Kidney capillary endothelial cell (primary cell): ENCODE measurements around the gene SLC25A18.
"Not testable (repeated sequence)": the region's sequence is repeated elsewhere in the genome, so short reads cannot be mapped to it uniquely, and the experiment has no call there.

Source experiments
- DNase-seq: peaks from one replicate; pipeline ENCODE4 v3.0.0-alpha.2; 2018; ENCODE audit warnings: low spot score

The SLC25A18 gene, protein sequence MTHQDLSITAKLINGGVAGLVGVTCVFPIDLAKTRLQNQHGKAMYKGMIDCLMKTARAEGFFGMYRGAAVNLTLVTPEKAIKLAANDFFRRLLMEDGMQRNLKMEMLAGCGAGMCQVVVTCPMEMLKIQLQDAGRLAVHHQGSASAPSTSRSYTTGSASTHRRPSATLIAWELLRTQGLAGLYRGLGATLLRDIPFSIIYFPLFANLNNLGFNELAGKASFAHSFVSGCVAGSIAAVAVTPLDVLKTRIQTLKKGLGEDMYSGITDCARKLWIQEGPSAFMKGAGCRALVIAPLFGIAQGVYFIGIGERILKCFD

GRCh38 chr22:17562906-17563870 is at the start of gene SLC25A18:
SLC25A18 (plus strand) TSS chr22:17563498; CDS start chr22:17579945, 16,447 bp downstream.
- DNase-seq, result no peak

DNA sequence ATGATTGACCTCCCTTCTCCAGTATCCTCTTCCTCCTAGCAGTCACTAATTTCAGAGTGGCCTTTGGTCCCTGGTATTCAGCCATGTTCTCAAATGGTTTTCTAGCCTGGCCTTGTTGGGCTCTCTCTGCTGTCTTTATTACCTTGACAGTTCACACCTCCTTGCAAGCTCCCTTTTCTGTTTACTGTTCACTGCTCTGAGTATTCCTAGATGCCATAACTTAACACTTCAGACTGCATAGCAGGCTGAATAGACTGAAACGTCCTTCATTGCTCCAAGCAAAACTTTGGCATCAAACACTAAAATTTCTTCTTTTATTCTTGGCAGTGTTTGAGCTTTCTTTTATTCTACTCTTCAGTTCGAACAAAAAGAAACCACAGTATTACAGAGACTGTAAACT is 49.7 kb upstream of the SLC25A18 start:
- DNase-seq, result no peak

- no peak for DNase-seq
These were observed 49.2 kb upstream of the SLC25A18 start for GRCh38 chr22:17514084-17514483.

DNA sequence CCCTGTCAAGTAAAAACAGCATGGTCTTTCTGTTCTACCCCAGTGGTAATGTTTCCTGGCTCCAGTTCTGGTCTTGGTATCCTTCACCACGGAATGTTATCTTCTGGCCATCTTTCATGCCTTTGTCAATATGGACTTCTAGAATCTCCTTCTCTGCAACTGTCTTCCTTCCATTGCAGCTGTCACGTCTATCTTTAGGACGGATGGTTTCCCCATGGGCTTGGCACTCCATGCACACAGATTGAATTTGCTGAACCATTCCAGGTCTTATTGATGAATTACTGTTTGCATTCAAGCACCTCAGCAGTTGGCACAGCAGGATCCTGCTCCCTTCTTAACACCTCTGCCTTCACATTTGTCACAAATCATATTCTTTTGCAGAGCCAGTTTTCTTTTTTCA is 44.9 kb upstream of the SLC25A18 start:
- no peak for DNase-seq

- not testable (repeated sequence) for DNase-seq
These were observed 41.3 kb upstream of the SLC25A18 start for GRCh38 chr22:17521971-17522370.

- no peak for DNase-seq
These were observed 39.4 kb upstream of the SLC25A18 start for GRCh38 chr22:17523925-17524324.

- no peak for DNase-seq
These were observed 27.0 kb upstream of the SLC25A18 start for GRCh38 chr22:17536269-17536668.

DNA sequence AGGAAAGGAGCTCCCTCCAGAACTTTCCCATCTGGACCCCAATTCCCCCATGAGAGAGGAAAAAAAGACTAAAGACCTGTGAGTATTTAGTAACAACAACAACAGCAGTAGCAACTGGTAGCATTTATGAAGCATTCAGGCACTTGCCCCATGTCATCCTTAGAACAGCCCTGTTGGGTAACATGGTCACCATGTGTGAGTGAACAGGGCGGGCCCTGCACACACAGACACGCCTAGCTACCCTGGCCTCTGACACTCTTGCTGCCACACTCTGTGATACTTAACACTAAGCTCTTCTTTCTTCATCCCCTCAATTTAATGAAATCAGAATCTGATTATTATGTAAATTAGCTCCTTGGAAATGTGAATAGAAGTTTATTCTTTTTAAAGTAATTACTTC is 26.1 kb upstream of the SLC25A18 start:
- DNase-seq, result no peak

DNA sequence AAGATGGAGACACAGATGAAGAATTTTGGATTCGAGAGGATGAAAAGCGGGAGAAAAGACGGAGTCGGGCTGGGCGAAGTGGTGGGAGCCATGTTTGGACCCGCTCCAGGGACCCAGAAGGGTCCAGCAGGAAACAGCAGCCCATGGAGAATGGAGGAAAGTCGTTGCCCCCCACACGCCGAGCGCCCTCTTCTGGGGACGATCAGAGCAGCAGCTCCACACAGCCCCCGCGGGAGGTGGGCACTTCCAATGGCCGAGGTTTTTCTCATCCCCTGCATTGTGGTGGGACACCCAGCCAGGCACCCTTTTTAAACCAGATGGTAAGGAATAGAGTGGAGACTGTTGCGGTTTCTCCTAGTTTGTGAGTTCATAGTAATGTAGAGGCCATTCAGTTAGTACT is 22.8 kb upstream of the SLC25A18 start:
- no peak for DNase-seq

DNA sequence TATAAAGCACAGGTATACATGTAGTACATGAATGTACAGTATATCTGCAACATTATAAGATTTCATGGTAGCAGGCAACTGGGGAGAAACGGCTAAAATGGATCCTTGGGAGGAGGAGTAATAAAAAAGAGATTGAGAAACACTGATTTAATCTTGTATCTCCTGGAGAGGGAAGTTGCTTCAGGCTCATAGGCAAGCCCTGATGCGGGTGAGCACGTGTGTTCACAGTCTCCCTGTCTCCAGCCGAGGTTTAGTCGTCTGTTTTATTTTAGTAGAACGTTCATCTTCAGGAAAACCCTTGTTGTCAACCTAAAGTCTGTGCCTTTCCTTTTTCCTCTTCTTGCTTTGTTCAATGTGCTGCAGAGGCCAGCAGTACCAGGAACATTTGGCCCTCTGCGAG is 21.8 kb upstream of the SLC25A18 start:
- no peak for DNase-seq

DNA sequence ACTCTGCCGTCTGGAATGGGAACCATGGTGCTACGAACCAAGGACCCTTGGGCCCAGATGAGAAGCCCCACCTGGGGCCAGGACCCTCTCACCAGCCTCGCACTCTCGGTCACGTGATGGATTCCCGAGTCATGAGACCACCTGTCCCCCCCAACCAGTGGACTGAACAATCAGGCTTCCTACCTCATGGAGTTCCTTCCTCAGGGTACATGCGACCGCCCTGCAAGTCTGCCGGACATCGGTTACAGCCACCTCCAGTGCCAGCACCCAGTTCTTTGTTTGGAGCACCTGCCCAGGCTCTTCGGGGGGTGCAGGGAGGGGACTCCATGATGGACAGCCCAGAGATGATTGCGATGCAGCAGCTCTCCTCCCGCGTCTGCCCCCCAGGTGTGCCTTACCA is 20.8 kb upstream of the SLC25A18 start:
- no peak for DNase-seq

GRCh38 chr22:17548010-17548755 is 15.1 kb upstream of the SLC25A18 start:
- no peak for DNase-seq

GRCh38 chr22:17548756-17549035 is 14.6 kb upstream of the SLC25A18 start:
- no peak for DNase-seq

DNA sequence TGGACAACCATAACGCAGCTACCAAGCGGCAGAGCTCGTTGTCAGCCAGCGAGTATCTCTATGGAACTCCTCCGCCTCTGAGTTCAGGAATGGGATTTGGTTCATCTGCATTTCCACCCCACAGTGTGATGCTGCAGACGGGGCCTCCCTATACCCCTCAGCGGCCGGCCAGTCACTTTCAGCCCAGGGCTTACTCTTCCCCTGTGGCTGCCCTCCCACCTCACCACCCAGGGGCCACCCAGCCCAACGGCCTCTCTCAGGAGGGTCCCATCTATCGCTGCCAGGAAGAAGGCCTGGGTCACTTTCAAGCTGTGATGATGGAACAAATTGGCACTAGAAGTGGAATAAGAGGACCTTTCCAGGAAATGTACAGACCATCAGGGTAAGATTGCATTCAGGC is 14.1 kb upstream of the SLC25A18 start:
- no peak for DNase-seq

DNA sequence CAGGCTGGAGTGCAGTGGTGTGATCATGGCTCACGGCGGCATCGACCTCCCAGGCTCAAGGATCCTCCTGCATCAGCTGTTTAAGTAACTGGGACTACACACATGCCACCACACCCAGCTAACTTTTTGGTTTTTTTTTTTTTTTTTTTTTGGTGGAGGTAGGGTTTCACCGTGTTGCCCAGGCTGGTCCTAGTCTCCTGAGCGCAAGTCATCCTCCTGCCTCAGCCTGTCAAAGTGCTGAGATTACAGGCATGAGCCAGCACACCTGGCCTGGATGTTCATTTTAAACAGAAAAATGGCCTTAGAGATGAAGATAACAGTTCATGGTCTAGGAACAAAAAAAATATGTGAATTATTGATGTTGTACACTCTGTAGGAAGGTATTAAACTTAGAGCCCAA is 13.6 kb upstream of the SLC25A18 start:
- no peak for DNase-seq

GRCh38 chr22:17552737-17553136 is 10.6 kb upstream of the SLC25A18 start:
- DNase-seq, result no peak

DNA sequence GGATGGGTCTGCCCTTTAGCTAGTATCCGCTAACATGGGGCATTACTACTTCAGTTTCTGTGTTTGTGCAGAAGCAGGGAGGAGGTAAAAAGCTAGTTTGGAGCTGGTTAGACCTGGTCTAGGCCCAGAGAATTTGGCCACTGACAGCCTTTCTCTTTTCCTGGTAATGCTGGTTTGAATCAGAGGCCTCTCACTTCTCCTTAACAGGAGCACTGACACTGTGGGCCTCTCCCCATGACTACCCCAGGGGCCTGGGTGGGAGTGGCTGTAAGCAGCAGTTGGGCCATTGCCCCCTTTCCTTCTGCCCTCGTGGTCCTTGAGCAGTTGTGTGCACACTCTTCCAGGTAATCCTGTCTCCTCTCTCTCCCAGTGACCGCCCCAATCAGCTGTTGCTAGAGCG is 8.5 kb upstream of the SLC25A18 start:
- no peak for DNase-seq

DNA sequence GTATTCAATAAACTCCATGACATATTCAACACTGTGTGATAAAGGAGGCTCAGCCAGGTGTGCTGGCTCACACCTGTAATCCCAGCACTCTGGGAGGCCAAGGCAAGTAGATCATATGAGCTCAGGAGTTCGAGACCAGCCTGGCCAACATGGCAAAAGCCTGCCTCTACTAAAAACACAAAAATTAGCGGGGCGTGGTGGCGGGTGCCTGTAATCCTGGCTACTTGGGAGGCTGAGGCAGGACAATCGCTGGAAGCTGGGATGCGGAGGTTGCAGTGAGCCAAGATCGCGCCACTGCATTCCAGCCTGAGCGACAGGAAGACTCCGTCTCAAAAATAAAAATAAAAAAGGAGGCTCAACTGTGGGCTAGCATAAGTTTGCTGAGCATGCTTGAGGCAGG is 4.1 kb upstream of the SLC25A18 start:
- no peak for DNase-seq

DNA sequence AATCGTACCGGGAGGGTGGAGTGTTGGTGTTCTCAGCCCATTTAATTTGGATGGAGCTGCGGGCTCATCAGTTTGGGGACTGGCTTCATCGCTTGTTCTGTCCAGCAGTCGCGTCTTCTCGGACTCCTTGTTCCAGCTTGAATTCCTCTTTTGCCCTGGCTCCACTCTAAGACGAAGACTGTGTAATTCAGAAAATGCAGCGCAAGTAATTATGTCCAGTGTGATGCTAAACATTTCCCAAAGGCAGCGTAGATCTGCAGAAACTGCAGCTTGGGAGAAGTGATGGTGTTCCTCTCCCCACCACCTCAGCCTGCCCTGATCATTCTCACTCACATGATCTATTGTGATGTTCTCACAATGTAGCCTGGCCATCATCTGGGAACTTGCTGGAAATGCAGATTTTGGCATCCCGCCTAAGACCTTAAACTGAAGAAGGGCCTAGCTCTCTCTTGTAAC is 666 bp downstream of the SLC25A18 start:
- DNase-seq, result no peak

GRCh38 chr22:17566016-17566687 is 2.9 kb downstream of the SLC25A18 start:
- not testable (repeated sequence) for DNase-seq

DNA sequence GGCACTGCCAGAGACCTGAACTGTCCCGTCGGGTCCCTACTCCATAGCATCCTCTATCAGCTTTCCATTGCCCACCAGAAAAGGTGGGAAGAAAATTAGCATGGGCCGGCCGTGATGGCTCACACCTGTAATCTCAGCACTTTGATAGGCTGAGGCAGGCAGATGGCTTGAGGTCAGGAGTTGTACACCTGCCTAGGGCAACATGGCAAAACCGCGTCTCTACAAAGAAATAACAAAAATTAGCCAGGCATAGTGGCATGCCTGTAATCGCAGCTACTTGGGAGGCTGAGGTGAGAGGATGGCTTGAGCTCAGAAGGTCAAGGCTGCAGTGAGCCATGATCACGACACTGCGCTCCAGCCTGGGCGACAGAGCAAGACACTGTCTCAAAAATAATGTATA is 3.5 kb downstream of the SLC25A18 start:
- DNase-seq, result no peak

DNA sequence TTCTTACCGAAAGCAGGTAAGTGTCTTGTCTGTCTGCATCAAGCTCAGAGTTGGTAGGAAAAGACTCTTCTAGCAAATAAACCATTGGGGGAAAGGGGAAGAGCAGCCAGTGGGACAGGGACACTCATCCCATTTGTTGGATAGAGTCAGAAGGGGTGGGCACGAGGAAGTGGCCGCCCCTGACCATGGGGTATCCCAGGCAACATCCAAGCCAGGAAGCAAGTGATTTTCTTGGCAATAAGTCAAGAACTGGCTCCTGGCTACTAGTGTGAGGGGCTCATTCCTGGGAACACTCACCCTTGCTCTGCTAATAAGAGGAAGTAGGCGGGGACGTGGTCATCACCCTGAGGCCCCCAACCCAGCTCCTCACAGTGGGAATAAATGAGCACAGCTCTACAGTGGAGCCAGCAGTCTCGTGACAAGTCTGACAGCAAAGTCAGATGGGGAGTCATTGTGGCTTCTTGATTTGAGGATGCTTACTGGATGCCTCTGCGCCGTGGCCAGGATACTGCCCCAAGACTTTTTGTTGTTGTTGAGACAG is 6.7 kb downstream of the SLC25A18 start:
- peak; percentile 26 for DNase-seq
